Loucy (cell line): ENCODE results near the gene RNF130.

Experiments used
- H2AFZ ChIP-seq: fragments of 200-600 bp; sonication (generic); 2 replicates; pipeline ENCODE4 v1.6.0; 2016; ENCODE audit warnings: antibody characterized with exemption, mild to moderate bottlenecking, low read length, moderate library complexity
- H3F3A ChIP-seq: fragments of 200-600 bp; 2 replicates; pipeline ENCODE4 v1.6.0; 2016; ENCODE audit warnings: antibody characterized with exemption, low read depth, mild to moderate bottlenecking
- H3K27me3 ChIP-seq: fragments of 200-600 bp; sonication (generic); 2 replicates; pipeline ENCODE4 v1.6.1; 2014; ENCODE audit warnings: low read length, mild to moderate bottlenecking; ENCODE audit not compliant: insufficient read depth, poor library complexity, severe bottlenecking
- H3K36me3 ChIP-seq: fragments of 200-600 bp; sonication (generic); 2 replicates; pipeline ENCODE4 v1.6.1; 2016; ENCODE audit warnings: low read length; ENCODE audit not compliant: insufficient read depth
- H3K4me1 ChIP-seq: fragments of 200-600 bp; sonication (generic); 2 replicates; pipeline ENCODE4 v1.5.1; 2014; ENCODE audit warnings: low read length, mild to moderate bottlenecking; ENCODE audit not compliant: insufficient read depth, poor library complexity, severe bottlenecking
- H3K4me2 ChIP-seq: fragments of 200-600 bp; sonication (generic); 2 replicates; pipeline ENCODE4 v1.6.0; 2014; ENCODE audit warnings: antibody characterized with exemption, low read length, low read depth, mild to moderate bottlenecking; ENCODE audit not compliant: poor library complexity, severe bottlenecking
- H3K4me3 ChIP-seq: fragments of 200-600 bp; sonication (generic); 2 replicates; pipeline ENCODE4 v1.5.1; 2014; ENCODE audit warnings: low read length, mild to moderate bottlenecking, mixed read lengths; ENCODE audit not compliant: poor library complexity, severe bottlenecking
- H3K79me2 ChIP-seq: fragments of 200-600 bp; sonication (generic); 2 replicates; pipeline ENCODE4 v1.6.1; 2014; ENCODE audit warnings: low read length; ENCODE audit not compliant: insufficient read depth
- H3K9ac ChIP-seq: fragments of 200-600 bp; sonication (generic); 2 replicates; pipeline ENCODE4 v1.6.0; 2014; ENCODE audit warnings: mild to moderate bottlenecking, low read depth, low read length, moderate library complexity; ENCODE audit not compliant: poor library complexity, severe bottlenecking
- H3K9me2 ChIP-seq: fragments of 200-600 bp; sonication (generic); replicated peaks from 2 replicates; pipeline ENCODE4 v1.6.1; 2016; ENCODE audit warnings: low read depth, low read length, mixed read lengths
- H3K9me3 ChIP-seq: fragments of 200-600 bp; sonication (generic); 2 replicates; pipeline ENCODE4 v1.6.1; 2014; ENCODE audit warnings: mild to moderate bottlenecking, antibody characterized with exemption, low read length, low read depth; ENCODE audit not compliant: insufficient read depth
- H4K20me1 ChIP-seq: fragments of 200-600 bp; sonication (generic); 2 replicates; pipeline ENCODE4 v1.6.0; 2014; ENCODE audit warnings: antibody characterized with exemption, low read length, mild to moderate bottlenecking; ENCODE audit not compliant: insufficient read depth, poor library complexity, severe bottlenecking
- EZH2phosphoT487 ChIP-seq: fragments of 200-600 bp; IDR thresholded peaks from 2 replicates; pipeline ENCODE4 v1.6.1; 2018; ENCODE audit warnings: antibody characterized with exemption, mild to moderate bottlenecking, moderate library complexity, borderline replicate concordance
- TF ChIP-seq, protein P1 (sequence below): fragments of 200-600 bp; sonication (generic); conservative IDR thresholded peaks from 2 replicates; pipeline ENCODE4 v1.5.1; 2014; ENCODE audit warnings: mild to moderate bottlenecking, antibody characterized with exemption, low read length

Gene RNF130

DNA sequence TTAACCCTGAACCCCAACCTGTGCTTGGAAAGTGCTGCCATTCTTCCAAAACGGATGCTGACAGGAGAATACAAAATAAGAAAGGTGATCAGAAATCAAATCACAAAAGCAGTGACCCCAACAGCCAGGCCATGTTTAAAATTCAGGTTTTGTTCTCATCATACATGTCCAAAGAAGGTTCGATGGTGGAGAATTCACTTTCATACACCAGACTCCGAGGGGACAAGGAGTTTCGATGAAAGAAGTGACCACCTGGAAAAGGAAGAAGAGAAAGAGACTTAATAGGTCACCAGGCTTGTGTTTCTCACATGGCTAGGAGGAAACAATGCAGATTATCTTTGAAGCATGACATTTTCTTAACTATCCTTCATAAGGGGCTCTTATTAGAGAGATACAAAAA is 151.4 kb downstream of the RNF130 start:
- peak overlapping the region; percentile 20 for H3K4me2 ChIP-seq
- H3K36me3 ChIP-seq = no peaks in the 10 kb centered on the region
- peak overlapping the region; percentile 39 for H3K9ac ChIP-seq
- TF ChIP-seq, protein P1, sequence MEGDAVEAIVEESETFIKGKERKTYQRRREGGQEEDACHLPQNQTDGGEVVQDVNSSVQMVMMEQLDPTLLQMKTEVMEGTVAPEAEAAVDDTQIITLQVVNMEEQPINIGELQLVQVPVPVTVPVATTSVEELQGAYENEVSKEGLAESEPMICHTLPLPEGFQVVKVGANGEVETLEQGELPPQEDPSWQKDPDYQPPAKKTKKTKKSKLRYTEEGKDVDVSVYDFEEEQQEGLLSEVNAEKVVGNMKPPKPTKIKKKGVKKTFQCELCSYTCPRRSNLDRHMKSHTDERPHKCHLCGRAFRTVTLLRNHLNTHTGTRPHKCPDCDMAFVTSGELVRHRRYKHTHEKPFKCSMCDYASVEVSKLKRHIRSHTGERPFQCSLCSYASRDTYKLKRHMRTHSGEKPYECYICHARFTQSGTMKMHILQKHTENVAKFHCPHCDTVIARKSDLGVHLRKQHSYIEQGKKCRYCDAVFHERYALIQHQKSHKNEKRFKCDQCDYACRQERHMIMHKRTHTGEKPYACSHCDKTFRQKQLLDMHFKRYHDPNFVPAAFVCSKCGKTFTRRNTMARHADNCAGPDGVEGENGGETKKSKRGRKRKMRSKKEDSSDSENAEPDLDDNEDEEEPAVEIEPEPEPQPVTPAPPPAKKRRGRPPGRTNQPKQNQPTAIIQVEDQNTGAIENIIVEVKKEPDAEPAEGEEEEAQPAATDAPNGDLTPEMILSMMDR = no peak
- no peak for TF ChIP-seq EZH2phosphoT487
- H3K4me1 ChIP-seq = peaks cover 15% of the 10 kb centered on the region
- no peaks in the 10 kb centered on the region for H4K20me1 ChIP-seq
- H3K79me2 ChIP-seq = no peaks in the 10 kb centered on the region
- no peak overlapping the region for H2AFZ ChIP-seq
- H3K9me2 ChIP-seq = no peaks in the 10 kb centered on the region
- no peak overlapping the region for H3K4me3 ChIP-seq
- no peaks in the 10 kb centered on the region for H3K27me3 ChIP-seq
- no peaks in the 10 kb centered on the region for H3F3A ChIP-seq
- H3K9me3 ChIP-seq = no peaks in the 10 kb centered on the region

GRCh38 chr5:179919487-179920060 is 152.0 kb downstream of the RNF130 start:
- no peaks in the 10 kb centered on the region for H3K79me2 ChIP-seq
- no peaks in the 10 kb centered on the region for H3K36me3 ChIP-seq
- H3K9me2 ChIP-seq = no peaks in the 10 kb centered on the region
- H3F3A ChIP-seq = no peaks in the 10 kb centered on the region
- no peak overlapping the region for H2AFZ ChIP-seq
- no peaks in the 10 kb centered on the region for H4K20me1 ChIP-seq
- peak overlapping the region; percentile 20 for H3K4me2 ChIP-seq
- TF ChIP-seq, protein P1 = no peak
- TF ChIP-seq EZH2phosphoT487 = no peak
- peaks cover 15% of the 10 kb centered on the region for H3K4me1 ChIP-seq
- H3K4me3 ChIP-seq = no peak overlapping the region
- no peaks in the 10 kb centered on the region for H3K27me3 ChIP-seq
- H3K9me3 ChIP-seq = no peaks in the 10 kb centered on the region
- peak overlapping the region; percentile 39 for H3K9ac ChIP-seq

DNA sequence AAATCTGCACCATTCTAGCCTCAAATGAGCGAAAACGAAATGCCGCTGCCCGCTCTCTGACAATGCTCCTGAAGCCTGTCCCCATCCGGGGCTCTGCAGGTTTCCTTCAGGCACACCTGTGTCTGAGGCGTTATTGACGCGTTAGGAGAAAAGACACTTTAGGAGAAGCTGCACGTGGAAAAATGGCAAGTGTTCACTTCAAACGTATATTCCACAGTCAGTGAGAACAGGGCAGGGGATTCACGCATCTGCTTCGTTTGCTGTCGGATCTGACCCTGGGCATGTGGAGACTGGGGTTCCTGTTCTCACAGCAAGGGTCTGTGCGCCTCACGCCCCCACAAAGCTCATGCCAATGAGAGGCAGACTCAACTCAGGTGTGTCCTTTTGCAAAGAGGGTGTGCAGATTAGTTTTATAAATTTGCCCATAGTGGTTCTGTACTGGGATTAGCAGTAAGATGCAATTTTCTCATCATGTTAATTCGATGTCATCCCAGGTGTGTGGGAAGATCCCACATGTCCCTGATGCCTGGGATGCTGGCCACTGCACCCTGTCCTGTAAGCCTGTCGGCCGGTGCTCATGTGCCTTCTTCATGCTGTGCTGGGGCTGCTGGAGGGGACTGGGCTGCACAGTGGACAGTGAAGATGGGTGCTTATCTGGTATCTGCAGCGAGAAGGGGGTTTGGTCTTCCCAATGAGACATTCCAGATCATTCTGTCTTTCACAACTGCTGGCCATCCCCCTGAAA is 152.6 kb downstream of the RNF130 start:
- no peaks in the 10 kb centered on the region for H3K27me3 ChIP-seq
- no peak overlapping the region for H3K4me2 ChIP-seq

More for the DNA sequence above, 152.6 kb downstream of the RNF130 start:
- H3K9ac ChIP-seq = no peak overlapping the region
- no peaks in the 10 kb centered on the region for H3K79me2 ChIP-seq
- no peak overlapping the region for H3K4me3 ChIP-seq
- H3F3A ChIP-seq = no peaks in the 10 kb centered on the region
- no peak overlapping the region for H2AFZ ChIP-seq
- H3K36me3 ChIP-seq = no peaks in the 10 kb centered on the region
- H3K9me3 ChIP-seq = no peaks in the 10 kb centered on the region
- H3K9me2 ChIP-seq = no peaks in the 10 kb centered on the region
- H3K4me1 ChIP-seq = peaks cover 15% of the 10 kb centered on the region
- H4K20me1 ChIP-seq = no peaks in the 10 kb centered on the region
- TF ChIP-seq EZH2phosphoT487 = no peak
- TF ChIP-seq, protein P1 = no peak
